GM21528 (cell line): ENCODE results near the gene ANO1.

Source experiments
- ATAC-seq: cut with Tn5 transposase; IDR thresholded peaks from one replicate; pipeline ENCODE4 v1.9.1; 2021; ENCODE audit warnings: mild to moderate bottlenecking, moderate library complexity; ENCODE audit not compliant: unreplicated experiment, low FRiP score

Gene ANO1

GRCh38 chr11:70230840-70231710, 153.0 kb downstream of the ANO1 start:
- no peak for ATAC-seq

- no peak for ATAC-seq
Observed at GRCh38 chr11:70233034-70233433, 154.9 kb downstream of the ANO1 start.

- no peak for ATAC-seq
Observed at GRCh38 chr11:70233511-70233934, 155.4 kb downstream of the ANO1 start.

GRCh38 chr11:70233962-70234361, 155.8 kb downstream of the ANO1 start:
- no peak for ATAC-seq
